Measurements from ENCODE around the gene SPP1.

- TF ChIP-seq, protein P1, sequence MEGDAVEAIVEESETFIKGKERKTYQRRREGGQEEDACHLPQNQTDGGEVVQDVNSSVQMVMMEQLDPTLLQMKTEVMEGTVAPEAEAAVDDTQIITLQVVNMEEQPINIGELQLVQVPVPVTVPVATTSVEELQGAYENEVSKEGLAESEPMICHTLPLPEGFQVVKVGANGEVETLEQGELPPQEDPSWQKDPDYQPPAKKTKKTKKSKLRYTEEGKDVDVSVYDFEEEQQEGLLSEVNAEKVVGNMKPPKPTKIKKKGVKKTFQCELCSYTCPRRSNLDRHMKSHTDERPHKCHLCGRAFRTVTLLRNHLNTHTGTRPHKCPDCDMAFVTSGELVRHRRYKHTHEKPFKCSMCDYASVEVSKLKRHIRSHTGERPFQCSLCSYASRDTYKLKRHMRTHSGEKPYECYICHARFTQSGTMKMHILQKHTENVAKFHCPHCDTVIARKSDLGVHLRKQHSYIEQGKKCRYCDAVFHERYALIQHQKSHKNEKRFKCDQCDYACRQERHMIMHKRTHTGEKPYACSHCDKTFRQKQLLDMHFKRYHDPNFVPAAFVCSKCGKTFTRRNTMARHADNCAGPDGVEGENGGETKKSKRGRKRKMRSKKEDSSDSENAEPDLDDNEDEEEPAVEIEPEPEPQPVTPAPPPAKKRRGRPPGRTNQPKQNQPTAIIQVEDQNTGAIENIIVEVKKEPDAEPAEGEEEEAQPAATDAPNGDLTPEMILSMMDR (IDR thresholded peaks at IDR 0.05 in 4 of 5, conservative IDR thresholded peaks at IDR 0.05 in 1 of 5): no peak
- no peak for TF ChIP-seq POLR2A (IDR thresholded peaks at IDR 0.05)
Measured at GRCh38 chr4:87970121-87970520, 5.4 kb upstream of the SPP1 start.

Measured in gastrocnemius medialis (tissue), 4 donors.